Measurements from ENCODE around the gene LPP.
A peak's percentile ranks its signal among the peaks of the same experiment; 100 is the strongest.

The LPP gene

DNA sequence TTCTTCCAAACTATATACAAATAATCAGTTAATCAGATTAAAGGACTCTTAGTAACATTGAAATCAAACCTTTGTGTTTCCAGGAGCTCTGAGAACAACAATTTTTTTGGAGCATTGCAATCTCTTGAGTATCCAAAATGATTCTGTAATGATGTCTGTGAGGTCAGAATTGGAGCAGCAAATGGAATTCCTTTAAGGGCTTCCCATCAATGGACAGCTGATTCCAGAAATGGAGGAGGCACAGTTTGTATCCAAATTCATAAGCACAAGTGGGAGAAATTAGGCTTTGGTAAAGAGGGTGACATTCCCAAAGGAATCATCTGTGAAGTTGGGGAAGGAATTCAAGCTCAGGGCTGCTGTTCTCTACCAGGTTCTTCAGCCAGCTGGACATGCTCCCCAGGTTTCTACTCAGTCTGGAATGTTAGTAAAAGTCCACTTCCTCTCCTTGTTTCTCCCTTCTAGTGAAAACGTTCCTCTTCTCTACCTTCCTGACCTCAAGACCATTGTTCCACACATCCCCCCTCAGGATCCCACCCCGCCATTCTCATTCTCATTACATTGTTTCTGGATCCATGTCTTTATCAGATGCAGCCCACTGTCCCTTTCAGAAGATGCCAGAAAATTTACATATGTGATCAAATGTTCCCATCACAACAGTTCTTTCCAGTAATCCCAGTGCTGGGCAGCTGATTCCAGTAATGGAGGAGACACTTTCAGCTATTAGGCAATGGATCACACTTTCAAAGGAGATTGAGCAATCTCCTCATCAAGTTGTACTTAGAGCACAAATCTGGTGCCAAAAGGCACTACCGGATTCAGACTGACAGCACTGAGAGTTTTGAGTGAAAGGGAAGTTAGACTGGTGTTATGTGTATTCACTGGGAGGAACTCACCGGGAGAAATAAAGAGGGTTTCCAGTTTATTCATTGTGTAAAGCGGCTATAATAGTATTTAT, 626.5 kb downstream of the LPP start:
- no peak for DNase-seq (ENCODE audit: low read depth, low spot score)

DNA sequence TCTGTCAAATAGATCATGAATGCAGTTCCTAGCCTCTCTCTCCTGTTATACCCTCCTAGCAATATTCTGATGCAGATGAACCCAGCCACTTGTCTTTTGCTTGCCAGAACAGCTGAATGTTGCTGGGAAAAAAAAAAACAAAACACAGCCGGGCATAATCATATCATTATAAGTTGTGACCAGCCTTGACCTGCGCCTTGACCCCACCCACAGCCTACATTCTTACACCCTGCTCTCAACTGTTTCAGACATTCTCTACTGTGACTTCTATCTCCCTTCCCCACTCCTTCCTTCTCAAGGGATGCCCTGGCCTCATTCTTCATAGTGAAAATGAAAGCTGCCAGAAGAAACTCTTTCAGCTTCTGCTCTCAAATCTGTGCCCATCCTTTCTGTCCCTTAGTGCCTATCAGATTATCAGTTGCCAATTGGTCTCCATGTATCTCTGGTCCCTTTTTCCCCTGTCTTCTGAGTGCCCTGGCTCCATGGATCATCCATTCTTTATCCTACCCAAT, 628.7 kb downstream of the LPP start:
- DNase-seq (ENCODE audit: low read depth, low spot score): no peak

DNA sequence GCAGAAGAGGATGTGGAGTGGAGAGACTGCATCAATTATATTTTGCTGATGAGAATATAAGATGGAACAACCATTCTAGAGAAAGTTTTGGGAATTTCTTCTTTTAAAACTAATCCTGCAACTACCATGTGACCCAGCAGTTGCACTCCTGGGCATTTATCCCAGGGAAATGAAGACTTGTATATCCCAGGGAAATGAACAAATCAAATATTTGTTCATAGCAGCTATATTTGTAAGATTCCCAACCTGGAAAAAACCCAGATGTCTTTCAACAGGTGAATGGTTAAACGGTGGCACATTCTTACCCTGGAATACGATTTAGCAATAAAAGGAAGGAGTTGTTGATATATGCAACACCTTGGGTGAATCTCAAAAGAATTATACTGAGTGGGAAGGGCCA, 632.5 kb downstream of the LPP start:
- DNase-seq (ENCODE audit: low read depth, low spot score): no peak

DNA sequence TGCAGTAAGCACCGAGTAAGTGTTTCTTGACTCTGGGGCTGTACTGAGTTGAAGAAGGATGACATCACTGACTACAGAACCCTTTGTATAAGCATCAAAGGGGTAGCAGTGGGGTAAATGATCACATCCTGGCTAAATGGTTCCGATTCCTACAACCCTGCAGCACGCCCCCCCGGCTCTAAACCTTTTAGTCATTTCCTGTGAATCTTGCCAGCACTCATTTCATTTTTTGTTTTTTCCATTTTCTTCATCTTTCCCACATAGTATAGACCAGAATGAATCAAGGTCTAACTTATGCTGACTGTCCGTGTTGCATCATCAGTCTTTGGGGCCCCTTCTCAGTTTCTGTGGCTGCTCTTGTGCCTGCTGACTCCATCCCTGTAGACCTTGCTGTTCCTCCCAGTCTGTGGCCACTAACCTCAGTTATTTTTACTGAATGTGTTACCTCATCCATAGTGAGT, 634.7 kb downstream of the LPP start:
- peak; percentile 52 for DNase-seq (ENCODE audit: low read depth, low spot score)

DNA sequence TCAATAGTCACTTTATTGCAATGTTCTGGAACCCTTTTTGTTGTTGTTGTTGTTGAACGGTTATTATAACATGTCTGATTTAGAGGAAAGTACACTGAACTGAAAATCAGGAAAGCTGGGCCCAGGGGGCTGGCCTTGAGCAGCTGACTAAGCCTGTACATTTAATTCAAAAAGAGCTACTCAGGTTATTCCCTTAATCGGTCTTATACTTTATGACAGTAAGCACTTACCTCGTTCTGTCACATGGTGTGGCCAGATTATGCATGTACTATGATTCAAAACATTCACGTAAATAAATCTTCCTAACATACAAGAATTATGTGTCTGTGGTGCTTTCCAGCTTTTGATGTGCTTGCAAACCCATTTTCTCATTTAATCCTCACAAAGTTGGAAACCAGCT, 635.3 kb downstream of the LPP start:
- no peak for DNase-seq (ENCODE audit: low read depth, low spot score)

DNA sequence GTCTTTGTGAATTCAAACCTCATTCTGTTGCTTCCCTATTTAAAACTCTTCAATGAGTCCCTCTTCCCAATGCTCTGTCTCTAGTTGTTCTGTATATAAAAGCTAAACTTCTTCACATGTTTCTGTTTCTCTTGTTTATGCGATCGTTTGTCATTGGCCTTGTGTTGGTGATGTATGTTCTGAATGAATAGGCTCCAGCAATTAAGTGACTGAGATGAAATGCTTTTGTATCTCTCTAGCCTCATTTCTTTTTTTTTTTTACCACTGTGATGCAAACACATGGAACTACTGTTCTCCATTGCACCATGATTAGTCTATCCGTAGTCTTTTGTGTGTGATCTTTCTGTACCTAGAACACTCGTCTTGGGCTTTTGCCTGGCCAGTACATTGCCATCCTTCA, 637.4 kb downstream of the LPP start:
- no peak for DNase-seq (ENCODE audit: low read depth, low spot score)

DNA sequence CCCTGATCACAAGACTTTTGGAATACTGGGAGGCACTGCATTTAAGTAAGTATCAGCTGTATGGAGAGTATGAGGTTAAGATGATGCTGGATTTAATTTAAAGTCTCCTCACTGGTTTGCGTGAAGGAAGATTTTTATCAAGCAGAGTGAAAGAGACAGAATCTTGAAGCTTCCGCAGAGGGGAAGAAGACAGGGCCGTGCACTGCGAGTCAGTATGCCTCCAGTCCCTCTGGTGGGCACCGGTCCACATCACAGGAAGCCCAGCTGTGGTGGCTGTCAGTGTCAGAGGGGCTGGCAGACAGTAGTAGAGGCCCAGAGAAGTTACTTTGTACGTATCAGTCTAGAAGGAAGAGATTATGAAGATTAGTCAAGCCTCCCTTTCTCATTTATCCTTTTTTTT, 638.8 kb downstream of the LPP start:
- DNase-seq (ENCODE audit: low read depth, low spot score): no peak

DNA sequence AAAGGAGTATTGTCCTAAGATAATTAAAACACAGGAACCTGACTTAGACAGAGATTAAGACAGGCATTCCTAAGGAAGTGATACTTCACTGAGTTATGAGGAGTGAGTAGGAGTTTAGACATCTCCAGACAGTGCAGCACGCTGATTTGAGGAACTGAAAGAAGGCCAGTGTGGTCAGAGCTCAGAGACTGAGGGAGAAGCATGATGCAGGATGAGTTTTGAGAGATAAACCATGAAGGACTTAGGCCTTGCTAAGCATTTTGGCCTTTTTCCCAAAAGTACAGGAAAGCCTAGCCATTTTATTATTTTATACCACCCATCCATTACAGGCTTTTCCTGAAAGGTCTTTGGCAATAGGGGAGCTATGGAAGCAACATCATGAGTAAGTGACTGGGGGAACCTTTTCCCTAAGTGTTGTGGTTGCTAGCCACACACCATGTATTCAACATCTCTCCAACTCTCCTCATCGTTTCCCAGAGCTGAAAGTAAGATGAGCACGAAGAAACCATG, 642.2 kb downstream of the LPP start:
- DNase-seq (ENCODE audit: low read depth, low spot score): no peak

DNA sequence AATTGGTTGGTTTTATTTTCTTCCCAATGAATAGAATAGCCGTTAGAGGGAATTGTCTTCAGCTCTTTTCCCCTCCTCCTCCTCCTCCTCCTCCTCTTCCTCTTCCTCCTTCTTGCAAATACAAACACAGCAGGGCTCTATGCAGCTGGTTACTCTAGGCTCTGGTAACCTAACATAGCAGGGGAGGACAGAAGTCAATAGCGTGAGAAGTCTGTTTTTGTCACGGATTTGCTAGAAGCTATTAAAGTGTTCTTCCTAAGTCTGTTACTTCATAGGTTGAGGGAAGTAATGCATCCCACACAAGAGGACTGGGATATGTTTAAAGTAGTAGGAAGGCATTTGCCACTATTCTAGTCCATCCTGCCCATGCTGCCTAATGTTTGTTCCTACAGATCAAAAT, 643.1 kb downstream of the LPP start:
- no peak for DNase-seq (ENCODE audit: low read depth, low spot score)

DNA sequence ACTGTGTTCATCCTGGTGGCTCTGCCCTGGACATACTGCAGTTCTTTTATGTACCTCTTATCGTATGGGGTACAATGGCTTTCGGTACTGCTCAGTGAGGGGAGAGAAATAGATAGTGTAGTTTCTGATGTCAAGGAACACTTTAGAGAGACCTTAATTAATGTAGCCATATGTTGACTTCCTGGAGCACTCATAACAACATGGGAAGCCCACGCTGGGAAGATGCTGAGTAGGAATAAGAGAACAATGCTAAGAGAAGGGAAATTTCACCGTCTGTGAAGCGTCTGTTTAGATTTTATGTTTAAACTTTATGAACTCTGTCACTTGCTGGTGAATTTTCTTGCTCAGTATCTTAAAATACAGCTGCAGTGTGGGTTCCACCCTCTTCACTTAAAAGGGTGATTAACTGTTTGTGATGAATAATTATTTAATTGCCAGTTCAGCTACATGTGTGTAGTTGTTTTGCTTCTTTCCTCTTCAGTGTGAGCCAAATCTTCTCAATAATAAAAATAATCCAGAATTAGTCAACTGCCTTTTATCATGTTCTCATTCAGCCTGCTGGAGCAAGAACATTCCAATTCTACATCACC, 644.7 kb downstream of the LPP start:
- no peak for DNase-seq (ENCODE audit: low read depth, low spot score)

DNA sequence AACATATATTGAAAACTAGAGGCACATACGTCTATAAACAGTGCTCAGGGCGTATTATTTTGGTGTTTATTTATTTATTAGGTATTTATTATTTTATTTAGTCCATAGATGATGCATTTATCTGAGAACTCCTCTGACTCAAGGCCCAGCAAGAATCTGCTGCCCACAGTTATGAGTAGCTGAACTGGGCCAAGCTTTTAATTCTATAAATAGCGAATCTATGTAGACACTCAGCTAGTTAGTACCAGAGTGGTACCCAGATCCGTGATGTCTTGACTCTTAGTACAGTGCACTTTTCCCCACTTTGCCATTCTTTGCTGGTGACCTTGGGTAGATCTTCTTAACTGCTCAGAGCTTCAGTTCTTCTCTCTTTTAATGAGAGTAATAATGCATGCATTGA, 647.4 kb downstream of the LPP start:
- no peak for DNase-seq (ENCODE audit: low read depth, low spot score)

DNA sequence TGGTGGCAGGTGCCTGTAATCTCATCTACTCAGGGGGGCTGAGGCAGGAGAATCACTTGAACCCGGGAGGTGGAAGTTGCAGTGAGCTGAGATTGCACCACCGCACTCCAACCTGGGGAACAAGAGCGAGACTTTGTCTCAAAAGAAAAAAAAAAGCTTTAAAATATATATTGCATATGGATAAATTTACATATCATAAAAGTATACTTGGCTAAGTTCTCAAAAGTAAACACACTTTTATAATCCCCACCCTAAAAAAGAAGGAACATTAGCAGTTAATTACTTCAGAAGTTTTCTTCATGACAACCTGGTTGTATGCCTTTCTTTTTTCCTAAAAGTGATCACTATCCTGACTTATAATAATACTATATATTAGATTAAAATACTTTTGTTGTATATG, 648.7 kb downstream of the LPP start:
- no peak for DNase-seq (ENCODE audit: low read depth, low spot score)

DNA sequence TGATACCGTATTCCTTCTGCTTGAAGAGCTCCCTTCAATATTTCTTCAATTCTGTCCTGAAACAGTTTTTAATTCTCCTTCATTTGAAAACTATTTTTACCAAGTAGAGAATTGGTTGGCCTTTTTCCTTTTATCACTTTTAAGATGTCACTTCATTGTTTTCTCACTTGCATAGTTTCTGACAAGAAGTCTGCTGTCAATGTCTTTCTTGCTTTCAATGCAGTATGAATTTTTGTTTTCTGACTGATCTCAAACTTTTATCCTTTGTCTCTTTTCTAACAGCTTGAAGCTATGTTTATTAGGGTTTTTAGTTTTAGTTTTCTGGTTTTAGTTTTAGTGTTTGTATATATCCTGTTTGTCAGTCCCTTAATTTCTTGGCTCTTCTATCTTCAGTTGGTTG, 653.0 kb downstream of the LPP start:
- no peak for DNase-seq (ENCODE audit: low read depth, low spot score)

DNA sequence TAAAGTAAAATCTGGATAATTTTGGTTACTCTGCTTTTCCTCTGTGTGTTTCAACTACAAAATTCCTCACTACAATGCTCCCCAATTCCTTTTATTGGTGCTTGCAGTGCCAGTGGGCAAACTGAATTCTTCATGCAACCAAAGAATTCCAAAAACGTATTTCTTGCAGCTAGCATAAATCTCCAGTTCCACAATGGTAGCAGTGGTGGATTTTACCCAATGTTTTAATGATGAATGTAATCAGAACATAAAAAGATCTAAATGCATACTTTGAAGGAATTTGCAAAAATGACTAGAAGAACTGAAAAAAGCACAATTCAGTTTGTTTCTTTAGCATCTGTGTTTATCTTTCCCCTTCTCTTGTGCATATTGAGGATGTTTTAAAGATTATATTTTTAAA, 658.2 kb downstream of the LPP start:
- DNase-seq (ENCODE audit: low read depth, low spot score): no peak

DNA sequence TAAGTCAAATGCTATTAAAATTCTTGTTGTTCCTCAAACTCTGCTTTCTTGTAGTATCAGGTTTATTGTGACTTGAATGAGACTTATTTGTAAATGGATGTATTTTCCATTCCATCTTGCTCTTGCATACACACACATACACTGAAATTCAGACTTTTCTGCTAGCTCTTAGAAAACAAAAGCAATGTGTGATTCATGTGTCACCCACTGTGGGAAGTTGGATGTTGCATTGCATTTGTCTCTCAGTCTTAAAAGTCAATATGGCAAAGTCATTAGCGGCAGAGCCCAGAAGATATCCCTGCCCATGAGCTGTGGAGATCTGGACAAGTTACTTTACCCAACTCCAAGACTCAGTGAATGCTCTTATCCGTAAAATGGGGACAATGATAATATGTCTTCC, 660.6 kb downstream of the LPP start:
- DNase-seq (ENCODE audit: low read depth, low spot score): no peak

DNA sequence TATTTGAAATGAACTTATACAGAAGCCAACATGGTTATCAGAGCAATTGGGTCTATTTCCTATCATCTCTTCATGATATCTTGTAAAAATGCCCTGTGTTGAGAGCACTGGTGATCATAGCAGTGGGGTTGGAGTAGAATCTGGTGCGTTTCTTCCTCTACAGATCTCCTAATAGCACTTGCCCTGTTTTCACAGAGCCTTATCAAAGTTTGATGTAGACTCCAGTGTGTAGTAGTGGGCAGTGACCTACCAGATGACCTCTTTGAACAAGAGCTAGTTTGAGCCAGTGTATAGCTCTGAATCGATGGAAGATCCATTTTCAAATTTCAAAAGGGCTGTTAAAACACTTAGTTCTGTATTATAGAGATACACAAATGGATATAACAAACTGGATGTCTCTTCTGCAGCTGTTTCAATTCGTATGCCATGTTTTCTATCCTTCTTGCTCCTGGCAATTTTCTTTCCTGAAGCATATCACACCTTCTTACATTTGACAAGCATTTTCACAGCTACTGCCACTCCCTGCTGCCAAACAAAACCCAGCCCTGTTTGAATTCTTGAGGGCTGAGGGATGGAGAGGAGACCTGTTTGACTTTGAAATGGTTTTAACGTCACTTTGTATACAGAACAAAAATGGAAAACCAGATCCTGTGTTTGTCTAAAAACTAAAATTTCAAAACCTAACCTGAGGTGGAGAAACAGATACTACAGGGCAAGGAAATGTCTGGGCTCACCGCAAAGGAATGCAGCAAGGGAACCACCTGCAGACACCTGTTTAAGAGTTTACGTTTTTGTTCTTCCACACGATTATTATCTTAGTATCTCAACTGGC, 663.4 kb downstream of the LPP start:
- no peak for DNase-seq (ENCODE audit: low read depth, low spot score)

DNA sequence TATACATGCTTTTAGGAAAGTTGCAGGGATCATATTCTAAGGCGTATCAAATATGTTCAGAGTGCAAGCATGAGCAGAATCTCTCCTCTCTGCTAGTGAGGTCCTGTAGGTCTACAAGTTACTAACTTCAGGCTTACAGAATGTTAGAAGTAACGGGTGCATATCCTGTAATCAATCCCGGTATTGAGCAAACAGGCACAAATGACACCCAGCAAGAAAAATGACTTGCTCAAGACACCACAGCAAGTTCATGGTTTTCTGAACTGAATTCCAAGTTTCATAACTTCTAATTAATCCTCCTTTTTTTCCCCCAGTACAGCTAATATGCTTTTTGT, 663.9 kb downstream of the LPP start:
- DNase-seq (ENCODE audit: low read depth, low spot score): no peak

DNA sequence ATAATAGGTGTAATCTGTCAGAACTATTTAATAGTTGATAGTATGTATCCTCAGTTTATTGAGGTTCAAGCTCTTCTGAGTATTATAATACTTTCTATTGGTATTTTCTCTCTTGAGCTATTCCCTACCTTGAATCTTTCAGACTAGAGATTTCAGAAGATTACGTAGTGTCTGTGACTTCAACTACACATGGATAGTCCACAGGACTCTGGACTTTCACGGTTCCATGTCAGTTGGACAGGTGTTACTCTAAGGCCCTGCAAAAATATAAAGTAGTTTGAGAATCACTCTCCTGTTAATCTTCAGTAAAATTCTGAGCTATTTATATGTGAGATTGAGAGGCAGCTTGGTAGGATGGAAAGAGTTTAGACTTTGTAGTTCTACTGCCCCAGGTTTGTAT, 664.3 kb downstream of the LPP start:
- no peak for DNase-seq (ENCODE audit: low read depth, low spot score)

DNA sequence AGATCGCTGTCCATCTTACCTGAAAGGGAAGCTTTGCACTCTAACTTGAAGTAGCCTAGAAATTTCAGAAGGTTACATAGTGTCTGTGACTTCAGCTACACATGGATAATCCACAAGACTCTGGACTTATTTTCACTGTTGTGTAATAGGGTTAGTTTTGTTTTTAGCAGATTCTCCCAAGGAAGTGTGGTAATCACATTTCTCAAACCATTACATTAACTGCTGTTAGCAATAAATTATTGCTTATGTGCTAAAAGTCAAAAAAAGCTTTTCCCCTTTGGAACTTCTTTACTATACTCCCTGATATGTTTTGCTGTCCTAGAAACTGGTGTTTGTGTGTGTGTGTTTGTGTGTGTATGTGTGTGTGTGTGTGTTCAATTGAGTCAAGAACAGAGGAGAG, 666.0 kb downstream of the LPP start:
- DNase-seq (ENCODE audit: low read depth, low spot score): no peak

DNA sequence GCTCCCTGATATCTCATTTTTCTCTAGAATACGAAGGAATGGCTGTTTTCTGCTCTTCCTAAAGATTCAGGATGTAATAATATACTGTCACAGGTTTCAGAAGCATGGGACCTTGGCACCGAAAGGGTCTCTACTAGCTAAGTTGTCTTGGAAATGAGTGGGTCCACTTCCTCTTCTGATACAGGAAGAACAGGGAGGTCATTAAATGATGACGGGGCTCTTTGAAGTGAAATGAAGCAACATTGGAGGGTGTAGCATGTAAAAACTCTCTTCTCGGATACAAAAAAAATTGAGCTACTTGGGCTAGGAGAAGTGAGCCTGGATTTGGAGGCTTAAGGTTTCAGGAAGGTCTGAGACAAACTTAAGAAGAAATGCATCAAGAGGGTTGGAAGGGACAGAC, 668.0 kb downstream of the LPP start:
- DNase-seq (ENCODE audit: low read depth, low spot score): no peak

DNA sequence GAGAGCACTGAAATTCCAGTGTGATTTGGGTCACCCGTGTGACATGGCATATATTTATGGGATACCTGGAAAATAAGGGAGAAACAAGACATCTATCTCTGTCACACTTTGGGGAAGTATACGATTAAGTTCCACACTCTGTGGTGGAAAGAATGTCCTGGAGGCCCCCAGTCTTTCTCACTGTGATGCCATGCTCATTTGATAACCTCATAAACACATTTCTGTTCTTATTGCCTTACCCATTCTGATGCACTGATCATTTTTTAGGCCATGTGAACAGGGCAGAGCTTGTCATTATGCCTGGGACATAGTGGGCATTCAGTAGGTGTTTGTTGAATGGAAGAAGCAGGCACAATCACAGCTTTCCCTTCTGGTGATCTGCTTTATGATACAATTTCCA, 668.5 kb downstream of the LPP start:
- DNase-seq (ENCODE audit: low read depth, low spot score): no peak

DNA sequence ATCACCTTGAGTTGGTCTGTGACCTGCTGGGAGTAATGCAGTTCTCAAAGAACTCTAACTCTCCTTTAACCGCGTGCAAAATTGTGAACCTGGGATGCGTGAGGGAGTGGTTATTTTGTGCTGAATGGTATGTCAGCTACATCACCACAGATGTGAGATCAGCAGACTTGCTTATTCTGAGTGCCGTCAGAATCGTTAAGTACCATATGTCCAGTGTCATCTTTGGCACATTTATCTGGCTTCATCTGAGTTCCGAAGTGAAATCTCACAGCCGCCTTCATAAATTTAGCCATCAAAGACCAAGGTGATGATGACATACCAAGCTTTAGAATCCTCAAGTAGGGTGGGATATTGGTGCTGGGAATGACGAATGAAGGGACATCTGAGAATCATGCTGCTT, 670.6 kb downstream of the LPP start:
- no peak for DNase-seq (ENCODE audit: low read depth, low spot score)

Data from activated naive CD8-positive, alpha-beta T cell treated with anti-CD3 and anti-CD28 coated beads, Interleukin-2, amount 50 U/mL, for 16 hours (primary cell).